HL-60 (cell line): ENCODE results near the gene DPP6.

Experiments used
- DNase-seq, 2 experiments: peaks; one replicate each; pipeline ENCODE4 v3.0.0-alpha.2; 2010 to 2020; ENCODE audit warnings: low read depth in 1 of 2, low spot score in 1 of 2
- H3K27ac ChIP-seq: fragments of 250-450 bp; sonication (Bioruptor Pico); replicated peaks from 2 replicates; pipeline ENCODE4 v1.5.1; 2020; ENCODE audit warnings: mild to moderate bottlenecking, moderate library complexity
- H3K27me3 ChIP-seq: fragments of 250-450 bp; sonication (Bioruptor Pico); 2 replicates; pipeline ENCODE4 v1.5.1; 2021; ENCODE audit warnings: mild to moderate bottlenecking, moderate library complexity; ENCODE audit not compliant: insufficient read depth, poor library complexity, severe bottlenecking
- H3K4me3 ChIP-seq: replicated peaks from 2 replicates; pipeline ENCODE4 v1.5.1; 2011; ENCODE audit warnings: mild to moderate bottlenecking, control low read depth, low read length; ENCODE audit not compliant: insufficient read depth
- GABPA ChIP-seq: IDR thresholded peaks from 2 replicates; pipeline ENCODE4 v1.6.1; 2012; ENCODE audit warnings: low read depth
- POLR2AphosphoS5 ChIP-seq: IDR thresholded peaks from 2 replicates; pipeline ENCODE4 v1.6.1; 2012; ENCODE audit warnings: low read depth
- SPI1 ChIP-seq: IDR thresholded peaks from 2 replicates; pipeline ENCODE4 v1.6.1; 2012; ENCODE audit warnings: low read depth, mild to moderate bottlenecking, borderline replicate concordance
- TF ChIP-seq, protein P1 (sequence below): IDR thresholded peaks from one replicate; pipeline ENCODE4 v1.5.1; 2011; ENCODE audit warnings: low read length, control low read depth, inconsistent platforms; ENCODE audit not compliant: insufficient read depth
- TF ChIP-seq, protein P2 (sequence below): IDR thresholded peaks from 2 replicates; pipeline ENCODE4 v1.6.1; 2012; ENCODE audit warnings: low read depth; ENCODE audit not compliant: insufficient replicate concordance

DPP6 gene

DNA sequence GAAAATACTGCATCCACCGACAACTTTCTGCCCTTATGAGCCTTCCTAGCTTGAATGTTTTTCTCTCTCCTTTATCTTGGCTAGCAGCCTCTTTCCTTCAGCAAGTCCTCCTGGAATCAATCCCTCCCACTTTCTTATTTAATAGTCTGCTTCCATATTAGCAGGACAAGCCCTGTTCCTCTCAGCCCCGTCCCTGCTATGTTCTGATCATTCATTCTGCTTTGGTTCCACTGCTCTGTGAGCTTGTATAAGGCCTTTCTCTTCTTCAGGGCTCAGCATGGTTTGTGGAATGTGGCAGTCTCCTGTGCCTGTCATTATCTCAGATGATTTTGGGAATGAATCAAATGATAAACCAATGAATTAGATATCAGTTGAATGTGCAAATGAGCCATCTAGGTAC, 420.1 kb downstream of the DPP6 start:
- TF ChIP-seq, protein P1, sequence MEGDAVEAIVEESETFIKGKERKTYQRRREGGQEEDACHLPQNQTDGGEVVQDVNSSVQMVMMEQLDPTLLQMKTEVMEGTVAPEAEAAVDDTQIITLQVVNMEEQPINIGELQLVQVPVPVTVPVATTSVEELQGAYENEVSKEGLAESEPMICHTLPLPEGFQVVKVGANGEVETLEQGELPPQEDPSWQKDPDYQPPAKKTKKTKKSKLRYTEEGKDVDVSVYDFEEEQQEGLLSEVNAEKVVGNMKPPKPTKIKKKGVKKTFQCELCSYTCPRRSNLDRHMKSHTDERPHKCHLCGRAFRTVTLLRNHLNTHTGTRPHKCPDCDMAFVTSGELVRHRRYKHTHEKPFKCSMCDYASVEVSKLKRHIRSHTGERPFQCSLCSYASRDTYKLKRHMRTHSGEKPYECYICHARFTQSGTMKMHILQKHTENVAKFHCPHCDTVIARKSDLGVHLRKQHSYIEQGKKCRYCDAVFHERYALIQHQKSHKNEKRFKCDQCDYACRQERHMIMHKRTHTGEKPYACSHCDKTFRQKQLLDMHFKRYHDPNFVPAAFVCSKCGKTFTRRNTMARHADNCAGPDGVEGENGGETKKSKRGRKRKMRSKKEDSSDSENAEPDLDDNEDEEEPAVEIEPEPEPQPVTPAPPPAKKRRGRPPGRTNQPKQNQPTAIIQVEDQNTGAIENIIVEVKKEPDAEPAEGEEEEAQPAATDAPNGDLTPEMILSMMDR: no peak
- TF ChIP-seq, protein P2, sequence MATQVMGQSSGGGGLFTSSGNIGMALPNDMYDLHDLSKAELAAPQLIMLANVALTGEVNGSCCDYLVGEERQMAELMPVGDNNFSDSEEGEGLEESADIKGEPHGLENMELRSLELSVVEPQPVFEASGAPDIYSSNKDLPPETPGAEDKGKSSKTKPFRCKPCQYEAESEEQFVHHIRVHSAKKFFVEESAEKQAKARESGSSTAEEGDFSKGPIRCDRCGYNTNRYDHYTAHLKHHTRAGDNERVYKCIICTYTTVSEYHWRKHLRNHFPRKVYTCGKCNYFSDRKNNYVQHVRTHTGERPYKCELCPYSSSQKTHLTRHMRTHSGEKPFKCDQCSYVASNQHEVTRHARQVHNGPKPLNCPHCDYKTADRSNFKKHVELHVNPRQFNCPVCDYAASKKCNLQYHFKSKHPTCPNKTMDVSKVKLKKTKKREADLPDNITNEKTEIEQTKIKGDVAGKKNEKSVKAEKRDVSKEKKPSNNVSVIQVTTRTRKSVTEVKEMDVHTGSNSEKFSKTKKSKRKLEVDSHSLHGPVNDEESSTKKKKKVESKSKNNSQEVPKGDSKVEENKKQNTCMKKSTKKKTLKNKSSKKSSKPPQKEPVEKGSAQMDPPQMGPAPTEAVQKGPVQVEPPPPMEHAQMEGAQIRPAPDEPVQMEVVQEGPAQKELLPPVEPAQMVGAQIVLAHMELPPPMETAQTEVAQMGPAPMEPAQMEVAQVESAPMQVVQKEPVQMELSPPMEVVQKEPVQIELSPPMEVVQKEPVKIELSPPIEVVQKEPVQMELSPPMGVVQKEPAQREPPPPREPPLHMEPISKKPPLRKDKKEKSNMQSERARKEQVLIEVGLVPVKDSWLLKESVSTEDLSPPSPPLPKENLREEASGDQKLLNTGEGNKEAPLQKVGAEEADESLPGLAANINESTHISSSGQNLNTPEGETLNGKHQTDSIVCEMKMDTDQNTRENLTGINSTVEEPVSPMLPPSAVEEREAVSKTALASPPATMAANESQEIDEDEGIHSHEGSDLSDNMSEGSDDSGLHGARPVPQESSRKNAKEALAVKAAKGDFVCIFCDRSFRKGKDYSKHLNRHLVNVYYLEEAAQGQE: no peak
- TF ChIP-seq SPI1 (no peak), GABPA (no peak), POLR2AphosphoS5 (no peak)
- no peak for DNase-seq
- no peak overlapping the region for H3K27ac ChIP-seq

DNA sequence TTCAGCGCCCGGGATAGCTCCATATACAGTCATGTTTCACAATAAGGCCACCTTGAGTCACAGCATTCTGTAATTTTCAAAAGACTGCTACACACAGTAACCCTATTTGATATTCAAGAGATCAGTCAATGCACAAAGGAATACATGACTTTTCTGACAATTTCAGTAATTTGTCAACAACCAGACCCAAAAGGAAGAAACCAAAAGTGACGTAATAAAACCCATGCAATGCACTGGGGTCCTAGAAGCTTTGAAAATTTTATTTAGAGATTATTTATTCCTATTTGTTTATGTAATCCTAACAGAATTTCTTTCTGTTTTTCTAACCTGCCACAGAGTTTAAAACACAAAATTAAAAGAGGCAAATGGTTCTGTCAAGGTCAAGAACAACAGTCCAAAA, 421.2 kb downstream of the DPP6 start:
- Histone ChIP-seq H3K27ac (no peak overlapping the region), H3K27me3 (no peaks in the 10 kb centered on the region), H3K4me3 (no peak overlapping the region)
- TF ChIP-seq, protein P1: no peak
- no peak for TF ChIP-seq SPI1
- no peak for TF ChIP-seq POLR2AphosphoS5
- no peak for TF ChIP-seq GABPA
- TF ChIP-seq, protein P2: no peak
- DNase-seq: no peak

More for the DNA sequence above, 420.1 kb downstream of the DPP6 start:
- Histone ChIP-seq H3K4me3 (no peak overlapping the region), H3K27me3 (no peaks in the 10 kb centered on the region)

DNA sequence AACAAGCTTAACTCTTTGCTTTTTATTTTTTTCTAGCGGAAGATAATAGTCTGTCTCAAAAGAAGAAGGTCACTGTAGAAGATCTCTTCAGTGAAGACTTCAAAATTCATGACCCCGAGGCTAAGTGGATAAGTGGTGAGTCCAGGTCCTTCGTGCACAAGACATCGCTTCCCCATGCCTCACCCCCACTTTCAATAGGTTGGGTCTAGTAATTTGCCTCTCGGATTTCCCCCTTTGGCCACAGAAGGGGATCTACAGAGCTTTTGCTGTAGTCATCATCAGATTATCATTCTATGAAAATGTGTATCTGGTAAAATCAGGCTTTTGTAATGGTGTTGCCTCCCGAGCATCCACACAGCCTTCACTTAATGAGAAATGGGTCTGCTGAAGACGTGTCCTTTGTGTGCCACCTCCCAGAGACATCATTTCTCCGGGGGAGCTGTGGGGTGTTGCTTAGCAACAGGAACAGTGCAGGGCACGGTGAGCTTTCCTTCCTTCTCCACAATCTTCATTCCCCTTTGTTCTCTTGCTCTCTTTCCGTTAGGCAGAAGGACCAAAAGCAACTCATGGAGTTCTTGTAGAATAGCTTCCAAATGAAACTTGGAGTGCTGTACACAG, 422.8 kb downstream of the DPP6 start:
- H3K27me3 ChIP-seq: no peaks in the 10 kb centered on the region

More for the DNA sequence above, 422.8 kb downstream of the DPP6 start:
- Histone ChIP-seq H3K4me3 (no peak overlapping the region), H3K27ac (no peak overlapping the region)
- TF ChIP-seq SPI1 (no peak), GABPA (no peak), POLR2AphosphoS5 (no peak)
- TF ChIP-seq, protein P1: no peak
- TF ChIP-seq, protein P2: no peak
- DNase-seq: no peak
